ENCODE results near the gene OR8A1.

OR8A1 gene

GRCh38 chr11:124569697-124570096 lies at the start of gene OR8A1:
OR8A1 (plus strand) TSS chr11:124569997; CDS start chr11:124570120, 123 bp downstream.
- DNase-seq: no peak

- no peak for DNase-seq
Measured at GRCh38 chr11:124520550-124520854, 49.3 kb upstream of the OR8A1 start.

GRCh38 chr11:124533626-124534025 lies 36.2 kb upstream of the OR8A1 start:
- no peak for DNase-seq

GRCh38 chr11:124534051-124534450 lies 35.7 kb upstream of the OR8A1 start:
- DNase-seq: no peak

GRCh38 chr11:124535552-124536232 lies 34.1 kb upstream of the OR8A1 start:
- no peak for DNase-seq

GRCh38 chr11:124536520-124536919 lies 33.3 kb upstream of the OR8A1 start:
- DNase-seq: no peak

- no peak for DNase-seq
Measured at GRCh38 chr11:124538019-124538418, 31.8 kb upstream of the OR8A1 start.

GRCh38 chr11:124541204-124541603 lies 28.6 kb upstream of the OR8A1 start:
- no peak for DNase-seq

- no peak for DNase-seq
Measured at GRCh38 chr11:124543145-124543544, 26.7 kb upstream of the OR8A1 start.

- no peak for DNase-seq
Measured at GRCh38 chr11:124543554-124543953, 26.2 kb upstream of the OR8A1 start, which contains the start of gene OR8B12. OR8B12 (minus strand) TSS chr11:124543654; CDS start chr11:124543654, 0 bp downstream.

GRCh38 chr11:124551189-124551588 lies 18.6 kb upstream of the OR8A1 start:
- DNase-seq: no peak

- DNase-seq: no peak
Measured at GRCh38 chr11:124551987-124552386, 17.8 kb upstream of the OR8A1 start.

GRCh38 chr11:124556828-124557227 lies 13.0 kb upstream of the OR8A1 start:
- DNase-seq: no peak

GRCh38 chr11:124570160-124570559 lies 363 bp downstream of the OR8A1 start:
- no peak for DNase-seq

- no peak for DNase-seq
Measured at GRCh38 chr11:124577716-124578427, 8.1 kb downstream of the OR8A1 start.

GRCh38 chr11:124578761-124579160 lies 9.0 kb downstream of the OR8A1 start:
- DNase-seq: no peak

GRCh38 chr11:124581817-124582216 lies 12.0 kb downstream of the OR8A1 start:
- DNase-seq: no peak

GRCh38 chr11:124582565-124582964 lies 12.8 kb downstream of the OR8A1 start:
- DNase-seq: no peak

- DNase-seq: no peak
Measured at GRCh38 chr11:124583781-124584180, 14.0 kb downstream of the OR8A1 start.

- no peak for DNase-seq
Measured at GRCh38 chr11:124584681-124585372, 15.0 kb downstream of the OR8A1 start.

GRCh38 chr11:124586238-124586860 lies 16.6 kb downstream of the OR8A1 start:
- DNase-seq: peak; percentile 22

GRCh38 chr11:124591430-124591829 lies 21.6 kb downstream of the OR8A1 start:
- DNase-seq: no peak

- DNase-seq: no peak
Measured at GRCh38 chr11:124592627-124593026, 22.8 kb downstream of the OR8A1 start.

GRCh38 chr11:124595302-124595701 lies 25.5 kb downstream of the OR8A1 start:
- DNase-seq: no peak

Data from amniotic stem cell (primary cell).